WTC11 (cell line): ENCODE results near the gene SNX9.

Source experiments
- FOXP1 ChIP-seq: sonication (generic); formaldehyde crosslinking; IDR thresholded peaks from 2 replicates; pipeline ENCODE4 v1.8.0; 2022; ENCODE audit warnings: missing genetic modification reagents, mild to moderate bottlenecking, moderate library complexity, borderline replicate concordance
- SMAD3 ChIP-seq: sonication (generic); formaldehyde crosslinking; IDR thresholded peaks from 2 replicates; pipeline ENCODE4 v1.8.0; 2022; ENCODE audit warnings: missing genetic modification reagents, mild to moderate bottlenecking, borderline replicate concordance
- ZBTB21 ChIP-seq: sonication (generic); formaldehyde crosslinking; IDR thresholded peaks from 2 replicates; pipeline ENCODE4 v1.8.1; 2023; ENCODE audit warnings: mild to moderate bottlenecking, missing genetic modification reagents, borderline replicate concordance
- ZNF423 ChIP-seq: fragments of 250-450 bp; sonication (Bioruptor Pico); IDR thresholded peaks from 2 replicates; pipeline ENCODE4 v2.1.2; 2022; ENCODE audit warnings: mild to moderate bottlenecking, moderate library complexity
- TF ChIP-seq, protein P1 (sequence below): sonication (generic); formaldehyde crosslinking; IDR thresholded peaks from 2 replicates; pipeline ENCODE4 v1.8.1; 2022; ENCODE audit warnings: low read depth, missing genetic modification reagents, borderline replicate concordance
- TF ChIP-seq, protein P2 (sequence below): fragments of 200-600 bp; IDR thresholded peaks from 2 replicates; pipeline ENCODE4 v1.8.0; 2022; ENCODE audit warnings: antibody characterized with exemption
- TF ChIP-seq, protein P3 (sequence below): sonication (generic); formaldehyde crosslinking; IDR thresholded peaks from 2 replicates; pipeline ENCODE4 v1.8.1; 2023; ENCODE audit warnings: mild to moderate bottlenecking, moderate library complexity, missing genetic modification reagents
- TF ChIP-seq, protein P4 (sequence below): sonication (generic); formaldehyde crosslinking; IDR thresholded peaks from 2 replicates; pipeline ENCODE4 v1.8.1; 2022; ENCODE audit warnings: low read depth, mild to moderate bottlenecking, moderate library complexity, missing genetic modification reagents, borderline replicate concordance
- TF ChIP-seq, protein P5 (sequence below): fragments of 250-450 bp; sonication (Bioruptor Pico); IDR thresholded peaks from 2 replicates; pipeline ENCODE4 v1.9.0; 2021; ENCODE audit warnings: mild to moderate bottlenecking

DNA sequence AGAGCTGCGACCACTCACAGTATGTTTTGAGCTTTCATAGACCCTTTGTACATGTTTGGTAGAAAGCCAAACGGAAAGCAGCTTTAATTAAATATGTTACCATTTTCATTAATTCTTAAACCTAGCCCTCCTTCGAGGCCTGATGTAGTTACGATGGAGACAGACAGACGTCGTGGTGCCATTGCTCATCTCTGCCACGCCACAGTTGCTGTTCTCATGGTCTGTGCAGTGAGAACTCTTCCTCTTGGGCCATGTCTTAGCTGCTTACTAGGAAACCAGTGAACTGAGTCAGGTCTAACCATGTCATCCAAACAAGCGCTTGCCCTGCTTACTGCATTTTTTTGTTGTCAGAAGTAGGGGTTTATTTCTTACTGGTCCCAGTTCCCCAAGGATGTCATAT, 62.8 kb downstream of the SNX9 start:
- TF ChIP-seq, protein P1, sequence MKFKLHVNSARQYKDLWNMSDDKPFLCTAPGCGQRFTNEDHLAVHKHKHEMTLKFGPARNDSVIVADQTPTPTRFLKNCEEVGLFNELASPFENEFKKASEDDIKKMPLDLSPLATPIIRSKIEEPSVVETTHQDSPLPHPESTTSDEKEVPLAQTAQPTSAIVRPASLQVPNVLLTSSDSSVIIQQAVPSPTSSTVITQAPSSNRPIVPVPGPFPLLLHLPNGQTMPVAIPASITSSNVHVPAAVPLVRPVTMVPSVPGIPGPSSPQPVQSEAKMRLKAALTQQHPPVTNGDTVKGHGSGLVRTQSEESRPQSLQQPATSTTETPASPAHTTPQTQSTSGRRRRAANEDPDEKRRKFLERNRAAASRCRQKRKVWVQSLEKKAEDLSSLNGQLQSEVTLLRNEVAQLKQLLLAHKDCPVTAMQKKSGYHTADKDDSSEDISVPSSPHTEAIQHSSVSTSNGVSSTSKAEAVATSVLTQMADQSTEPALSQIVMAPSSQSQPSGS: no peak
- TF ChIP-seq SMAD3 (CRISPR knock-in tag) (no peak), ZNF423 (no peak), ZBTB21 (CRISPR knock-in tag) (no peak), FOXP1 (no peak)
- TF ChIP-seq, protein P2, sequence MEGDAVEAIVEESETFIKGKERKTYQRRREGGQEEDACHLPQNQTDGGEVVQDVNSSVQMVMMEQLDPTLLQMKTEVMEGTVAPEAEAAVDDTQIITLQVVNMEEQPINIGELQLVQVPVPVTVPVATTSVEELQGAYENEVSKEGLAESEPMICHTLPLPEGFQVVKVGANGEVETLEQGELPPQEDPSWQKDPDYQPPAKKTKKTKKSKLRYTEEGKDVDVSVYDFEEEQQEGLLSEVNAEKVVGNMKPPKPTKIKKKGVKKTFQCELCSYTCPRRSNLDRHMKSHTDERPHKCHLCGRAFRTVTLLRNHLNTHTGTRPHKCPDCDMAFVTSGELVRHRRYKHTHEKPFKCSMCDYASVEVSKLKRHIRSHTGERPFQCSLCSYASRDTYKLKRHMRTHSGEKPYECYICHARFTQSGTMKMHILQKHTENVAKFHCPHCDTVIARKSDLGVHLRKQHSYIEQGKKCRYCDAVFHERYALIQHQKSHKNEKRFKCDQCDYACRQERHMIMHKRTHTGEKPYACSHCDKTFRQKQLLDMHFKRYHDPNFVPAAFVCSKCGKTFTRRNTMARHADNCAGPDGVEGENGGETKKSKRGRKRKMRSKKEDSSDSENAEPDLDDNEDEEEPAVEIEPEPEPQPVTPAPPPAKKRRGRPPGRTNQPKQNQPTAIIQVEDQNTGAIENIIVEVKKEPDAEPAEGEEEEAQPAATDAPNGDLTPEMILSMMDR: no peak
- TF ChIP-seq, protein P3, sequence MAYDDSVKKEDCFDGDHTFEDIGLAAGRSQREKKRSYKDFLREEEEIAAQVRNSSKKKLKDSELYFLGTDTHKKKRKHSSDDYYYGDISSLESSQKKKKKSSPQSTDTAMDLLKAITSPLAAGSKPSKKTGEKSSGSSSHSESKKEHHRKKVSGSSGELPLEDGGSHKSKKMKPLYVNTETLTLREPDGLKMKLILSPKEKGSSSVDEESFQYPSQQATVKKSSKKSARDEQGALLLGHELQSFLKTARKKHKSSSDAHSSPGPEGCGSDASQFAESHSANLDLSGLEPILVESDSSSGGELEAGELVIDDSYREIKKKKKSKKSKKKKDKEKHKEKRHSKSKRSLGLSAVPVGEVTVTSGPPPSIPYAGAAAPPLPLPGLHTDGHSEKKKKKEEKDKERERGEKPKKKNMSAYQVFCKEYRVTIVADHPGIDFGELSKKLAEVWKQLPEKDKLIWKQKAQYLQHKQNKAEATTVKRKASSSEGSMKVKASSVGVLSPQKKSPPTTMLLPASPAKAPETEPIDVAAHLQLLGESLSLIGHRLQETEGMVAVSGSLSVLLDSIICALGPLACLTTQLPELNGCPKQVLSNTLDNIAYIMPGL (CRISPR knock-in tag): no peak
- TF ChIP-seq, protein P4, sequence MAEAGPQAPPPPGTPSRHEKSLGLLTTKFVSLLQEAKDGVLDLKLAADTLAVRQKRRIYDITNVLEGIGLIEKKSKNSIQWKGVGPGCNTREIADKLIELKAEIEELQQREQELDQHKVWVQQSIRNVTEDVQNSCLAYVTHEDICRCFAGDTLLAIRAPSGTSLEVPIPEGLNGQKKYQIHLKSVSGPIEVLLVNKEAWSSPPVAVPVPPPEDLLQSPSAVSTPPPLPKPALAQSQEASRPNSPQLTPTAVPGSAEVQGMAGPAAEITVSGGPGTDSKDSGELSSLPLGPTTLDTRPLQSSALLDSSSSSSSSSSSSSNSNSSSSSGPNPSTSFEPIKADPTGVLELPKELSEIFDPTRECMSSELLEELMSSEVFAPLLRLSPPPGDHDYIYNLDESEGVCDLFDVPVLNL: no peak
- TF ChIP-seq, protein P5, sequence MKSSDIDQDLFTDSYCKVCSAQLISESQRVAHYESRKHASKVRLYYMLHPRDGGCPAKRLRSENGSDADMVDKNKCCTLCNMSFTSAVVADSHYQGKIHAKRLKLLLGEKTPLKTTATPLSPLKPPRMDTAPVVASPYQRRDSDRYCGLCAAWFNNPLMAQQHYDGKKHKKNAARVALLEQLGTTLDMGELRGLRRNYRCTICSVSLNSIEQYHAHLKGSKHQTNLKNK (CRISPR knock-in tag): no peak
